ENCODE data around the gene CNTN2. TPM values are rescaled to one million over a fixed set of nuclear protein-coding genes. Genes with fewer than 3 reads are reported as not detected.
A peak's percentile ranks its signal among the peaks of the same experiment; 100 is the strongest.

Gene CNTN2
- total RNA-seq, 1 experiment from 2014 or later, result 1.2 TPM

DNA sequence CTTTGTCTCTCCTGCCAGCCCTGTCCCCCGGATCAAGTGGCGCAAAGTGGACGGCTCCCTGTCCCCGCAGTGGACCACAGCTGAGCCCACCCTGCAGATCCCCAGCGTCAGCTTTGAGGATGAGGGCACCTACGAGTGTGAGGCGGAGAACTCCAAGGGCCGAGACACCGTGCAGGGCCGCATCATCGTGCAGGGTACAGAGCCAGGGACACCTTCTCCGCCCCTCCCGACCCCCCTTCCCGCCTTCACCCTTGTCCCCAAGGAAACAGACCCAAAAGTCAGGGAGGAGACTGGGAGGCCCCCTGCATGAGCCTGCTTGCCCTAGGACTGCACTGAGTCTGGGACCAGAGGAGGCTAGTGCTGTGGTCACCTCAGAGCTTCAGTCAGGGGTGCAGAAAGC is 18.2 kb downstream of the CNTN2 start:
- no peak for DNase-seq (ENCODE audit: low spot score)
- Mint-ChIP-seq H3K4me1 (peaks cover 9% of the 10 kb centered on the region; the same call in 1 of the 2 replicates), H3K36me3 (no peaks in the 10 kb centered on the region), H3K27me3 (ENCODE audit: low read depth) (no peaks in the 10 kb centered on the region), H3K27ac (no peak overlapping the region), H3K4me3 (no peak overlapping the region), H3K9me3 (no peaks in the 10 kb centered on the region)
- TF ChIP-seq, protein P1, sequence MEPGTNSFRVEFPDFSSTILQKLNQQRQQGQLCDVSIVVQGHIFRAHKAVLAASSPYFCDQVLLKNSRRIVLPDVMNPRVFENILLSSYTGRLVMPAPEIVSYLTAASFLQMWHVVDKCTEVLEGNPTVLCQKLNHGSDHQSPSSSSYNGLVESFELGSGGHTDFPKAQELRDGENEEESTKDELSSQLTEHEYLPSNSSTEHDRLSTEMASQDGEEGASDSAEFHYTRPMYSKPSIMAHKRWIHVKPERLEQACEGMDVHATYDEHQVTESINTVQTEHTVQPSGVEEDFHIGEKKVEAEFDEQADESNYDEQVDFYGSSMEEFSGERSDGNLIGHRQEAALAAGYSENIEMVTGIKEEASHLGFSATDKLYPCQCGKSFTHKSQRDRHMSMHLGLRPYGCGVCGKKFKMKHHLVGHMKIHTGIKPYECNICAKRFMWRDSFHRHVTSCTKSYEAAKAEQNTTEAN (CRISPR knock-in tag; IDR thresholded peaks at IDR 0.05), result peak; percentile 43; the same call in 1 of the 2 replicates
- TF ChIP-seq, protein P2, sequence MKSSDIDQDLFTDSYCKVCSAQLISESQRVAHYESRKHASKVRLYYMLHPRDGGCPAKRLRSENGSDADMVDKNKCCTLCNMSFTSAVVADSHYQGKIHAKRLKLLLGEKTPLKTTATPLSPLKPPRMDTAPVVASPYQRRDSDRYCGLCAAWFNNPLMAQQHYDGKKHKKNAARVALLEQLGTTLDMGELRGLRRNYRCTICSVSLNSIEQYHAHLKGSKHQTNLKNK (CRISPR knock-in tag; IDR thresholded peaks at IDR 0.05), result no peak
- ATAC-seq, result peak; percentile 27
- ChIA-PET POLR2A (interaction anchor here (1.1 to 1.2 kb wide), 3 partner anchors 70 to 166 kb away, joined by 3 to 8 read pairs (median 4); partner anchors contain the start of gene TMCC2), CTCF (interaction anchor here (0.6 to 4.7 kb wide), 110 partner anchors 9 to 663 kb away, joined by 3 to 648 read pairs (median 5); partner anchors contain the start of genes CNTN2, NUAK2, RBBP5 and TMCC2)

DNA sequence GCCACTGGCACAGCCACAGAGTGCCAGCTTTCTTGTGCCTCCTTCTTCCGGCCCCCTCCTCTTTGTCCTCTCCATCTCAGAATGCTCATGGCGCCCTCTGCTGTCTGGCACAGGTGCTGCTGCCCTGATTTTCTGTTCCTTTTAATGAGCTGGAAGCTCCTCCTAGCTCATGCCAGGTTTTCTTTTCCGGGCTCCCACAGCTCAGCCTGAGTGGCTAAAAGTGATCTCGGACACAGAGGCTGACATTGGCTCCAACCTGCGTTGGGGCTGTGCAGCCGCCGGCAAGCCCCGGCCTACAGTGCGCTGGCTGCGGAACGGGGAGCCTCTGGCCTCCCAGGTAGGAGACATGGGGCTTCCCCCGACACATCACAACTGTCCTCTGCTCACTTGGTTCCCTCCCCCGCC is 18.7 kb downstream of the CNTN2 start:
- ATAC-seq (peak; percentile 85), DNase-seq (ENCODE audit: low spot score) (peak; percentile 96)
- Mint-ChIP-seq H3K36me3 (no peaks in the 10 kb centered on the region), H3K9me3 (no peaks in the 10 kb centered on the region), H3K27ac (no peak overlapping the region), H3K4me1 (peaks cover 9% of the 10 kb centered on the region; the same call in 1 of the 2 replicates), H3K27me3 (ENCODE audit: low read depth) (no peaks in the 10 kb centered on the region), H3K4me3 (no peak overlapping the region)
- CTCF ChIA-PET, result interaction anchor here (0.6 to 4.7 kb wide), 120 partner anchors 8 to 663 kb away, joined by 3 to 648 read pairs (median 5); partner anchors contain the start of genes CNTN2, NUAK2, RBBP5 and TMCC2
- TF ChIP-seq, protein P3, sequence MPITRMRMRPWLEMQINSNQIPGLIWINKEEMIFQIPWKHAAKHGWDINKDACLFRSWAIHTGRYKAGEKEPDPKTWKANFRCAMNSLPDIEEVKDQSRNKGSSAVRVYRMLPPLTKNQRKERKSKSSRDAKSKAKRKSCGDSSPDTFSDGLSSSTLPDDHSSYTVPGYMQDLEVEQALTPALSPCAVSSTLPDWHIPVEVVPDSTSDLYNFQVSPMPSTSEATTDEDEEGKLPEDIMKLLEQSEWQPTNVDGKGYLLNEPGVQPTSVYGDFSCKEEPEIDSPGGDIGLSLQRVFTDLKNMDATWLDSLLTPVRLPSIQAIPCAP (CRISPR knock-in tag; IDR thresholded peaks at IDR 0.05), result no peak
- peak; percentile 84 for TF ChIP-seq CTCF (IDR thresholded peaks at IDR 0.05)
- TF ChIP-seq, protein P4, sequence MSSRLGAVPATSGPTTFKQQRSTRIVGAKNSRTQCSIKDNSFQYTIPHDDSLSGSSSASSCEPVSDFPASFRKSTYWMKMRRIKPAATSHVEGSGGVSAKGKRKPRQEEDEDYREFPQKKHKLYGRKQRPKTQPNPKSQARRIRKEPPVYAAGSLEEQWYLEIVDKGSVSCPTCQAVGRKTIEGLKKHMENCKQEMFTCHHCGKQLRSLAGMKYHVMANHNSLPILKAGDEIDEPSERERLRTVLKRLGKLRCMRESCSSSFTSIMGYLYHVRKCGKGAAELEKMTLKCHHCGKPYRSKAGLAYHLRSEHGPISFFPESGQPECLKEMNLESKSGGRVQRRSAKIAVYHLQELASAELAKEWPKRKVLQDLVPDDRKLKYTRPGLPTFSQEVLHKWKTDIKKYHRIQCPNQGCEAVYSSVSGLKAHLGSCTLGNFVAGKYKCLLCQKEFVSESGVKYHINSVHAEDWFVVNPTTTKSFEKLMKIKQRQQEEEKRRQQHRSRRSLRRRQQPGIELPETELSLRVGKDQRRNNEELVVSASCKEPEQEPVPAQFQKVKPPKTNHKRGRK (CRISPR knock-in tag; IDR thresholded peaks at IDR 0.05; ENCODE audit: borderline replicate concordance), result no peak
- no peak for TF ChIP-seq USF1 (CRISPR knock-in tag; IDR thresholded peaks at IDR 0.05)
- TF ChIP-seq FOXK1 (CRISPR knock-in tag; IDR thresholded peaks at IDR 0.05), result no peak
- TF ChIP-seq JAZF1 (CRISPR knock-in tag; IDR thresholded peaks at IDR 0.05), result no peak
- TF ChIP-seq IRF2 (CRISPR knock-in tag; IDR thresholded peaks at IDR 0.05; ENCODE audit: borderline replicate concordance, low read depth), result no peak
- no peak for TF ChIP-seq JUN (CRISPR knock-in tag; IDR thresholded peaks at IDR 0.05)
- peak; percentile 86 for TF ChIP-seq PRDM15 (CRISPR knock-in tag; IDR thresholded peaks at IDR 0.05)
- TF ChIP-seq ATF1 (CRISPR knock-in tag; IDR thresholded peaks at IDR 0.05), result no peak
- POLR2A ChIA-PET, result interaction anchor here (0.7 to 1.2 kb wide), 5 partner anchors 70 to 239 kb away, joined by 3 to 8 read pairs (median 4); partner anchors contain the start of gene TMCC2
